Activated CD4-positive, alpha-beta T cell treated with anti-CD3 and anti-CD28 coated beads, Interleukin-2, Interleukin-4, amounts not matched to agents 100 ng/mL and 50 ng/mL, durations not matched to agents 16 hours and 8 hours (primary cell): ENCODE results near the gene ASB6.

Experiments
- DNase-seq: peaks from one replicate; pipeline ENCODE4 v3.0.0-alpha.2; 2020; ENCODE audit warnings: low spot score

The ASB6 gene

GRCh38 chr9:129626079-129626624 lies 15.8 kb downstream of the ASB6 start, which contains the start of gene NTMT1:
TSS of gene NTMT1 (plus strand) at chr9:129626163. CDS start at chr9:129632704, 6,541 bp downstream.
- peak; percentile 90 for DNase-seq

- peak; percentile 67 for DNase-seq
Measured at GRCh38 chr9:129624947-129625346, 17.0 kb downstream of the ASB6 start.

GRCh38 chr9:129624168-129624759 lies 17.7 kb downstream of the ASB6 start:
- peak; percentile 69 for DNase-seq

GRCh38 chr9:129623331-129623730 lies 18.6 kb downstream of the ASB6 start:
- DNase-seq = no peak

- DNase-seq = no peak
Measured at GRCh38 chr9:129620669-129621295, 21.2 kb downstream of the ASB6 start, which contains the start of gene C9orf50. TSS of gene C9orf50 (minus strand) at chr9:129621101. CDS start at chr9:129620574, 527 bp downstream.

GRCh38 chr9:129619787-129620668 lies 21.9 kb downstream of the ASB6 start:
- no peak for DNase-seq

GRCh38 chr9:129617167-129617566 lies 24.8 kb downstream of the ASB6 start:
- peak; percentile 19 for DNase-seq

- DNase-seq = no peak
Measured at GRCh38 chr9:129615407-129616285, 26.3 kb downstream of the ASB6 start.

- DNase-seq = no peak
Measured at GRCh38 chr9:129614932-129615331, 27.0 kb downstream of the ASB6 start.

GRCh38 chr9:129613520-129614175 lies 28.3 kb downstream of the ASB6 start:
- no peak for DNase-seq

- DNase-seq = no peak
Measured at GRCh38 chr9:129612815-129613519, 29.0 kb downstream of the ASB6 start.

- DNase-seq = no peak
Measured at GRCh38 chr9:129612123-129612522, 29.8 kb downstream of the ASB6 start.

- no peak for DNase-seq
Measured at GRCh38 chr9:129611307-129611800, 30.6 kb downstream of the ASB6 start.

- peak; percentile 58 for DNase-seq
Measured at GRCh38 chr9:129610473-129611306, 31.3 kb downstream of the ASB6 start.

- no peak for DNase-seq
Measured at GRCh38 chr9:129610213-129610472, 31.8 kb downstream of the ASB6 start.

- DNase-seq = peak; percentile 13
Measured at GRCh38 chr9:129609486-129610212, 32.3 kb downstream of the ASB6 start.

- DNase-seq = no peak
Measured at GRCh38 chr9:129608561-129609481, 33.1 kb downstream of the ASB6 start.

GRCh38 chr9:129607027-129607387 lies 34.9 kb downstream of the ASB6 start:
- no peak for DNase-seq
